Activated T-cell treated with anti-CD3 and anti-CD28 coated beads, Interleukin-2, amount 50 U/mL, for 4 hours (primary cell): Measurements from ENCODE around the gene APOE. TPM values are rescaled to one million over a fixed set of nuclear protein-coding genes. Genes with fewer than 3 reads are reported as not detected.

Experiments used
- ATAC-seq, 2 donors: fragments of 200-7000 bp; cut with Tn5 transposase; one replicate each; pipeline ENCODE4 v1.10.0; 2021
- DNase-seq: peaks from one replicate; pipeline ENCODE4 v3.0.0-alpha.2; 2020
- H3K27me3 Mint-ChIP-seq: one replicate; pipeline ENCODE4 v1.8.0; 2021; ENCODE audit warnings: low read depth, mixed read lengths
- H3K36me3 Mint-ChIP-seq: one replicate; pipeline ENCODE4 v1.8.0; 2022; ENCODE audit warnings: mixed read lengths; ENCODE audit not compliant: insufficient read depth
- H3K4me1 Mint-ChIP-seq: one replicate; pipeline ENCODE4 v1.8.0; 2021; ENCODE audit warnings: low read depth, mixed read lengths
- H3K4me3 Mint-ChIP-seq: one replicate; pipeline ENCODE4 v1.8.0; 2021; ENCODE audit warnings: mild to moderate bottlenecking, moderate library complexity, mixed read lengths
- H3K9me3 Mint-ChIP-seq: one replicate; pipeline ENCODE4 v1.8.0; 2021; ENCODE audit warnings: mixed read lengths
- total RNA-seq, 3 donors: library from RNA; stranded (reverse); gene quantifications; one replicate each; pipeline ENCODE4 v1.2.1, GENCODE V29; 2021

APOE gene
- total RNA-seq, 3 donors from 2014 or later: 4.3 to 5.0 (median 4.9) TPM

DNA sequence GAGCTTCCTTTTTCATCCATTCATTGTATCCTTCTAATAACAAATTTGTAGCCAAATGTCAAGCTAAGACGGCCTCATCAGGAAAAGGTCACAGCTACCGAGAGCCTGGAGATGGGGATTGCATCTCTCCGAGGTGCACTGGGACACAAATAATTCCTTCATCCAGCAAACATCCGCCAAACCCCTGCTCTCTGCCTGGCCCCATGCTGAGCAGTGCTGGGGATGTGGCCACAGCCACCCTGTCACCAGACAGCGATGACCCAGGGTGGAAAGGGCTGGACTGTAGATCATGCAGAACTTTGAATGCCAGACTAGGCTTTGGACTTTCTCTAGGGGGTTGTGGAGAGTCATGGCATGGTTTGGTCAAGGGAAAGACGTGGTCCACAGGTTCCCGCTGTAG lies 12.7 kb upstream of the APOE start:
- peaks cover 28% of the 10 kb centered on the region for H3K4me1 Mint-ChIP-seq
- DNase-seq (no peak), ATAC-seq (no peak)
- H3K4me3 Mint-ChIP-seq: peak overlapping the region; percentile 94
- no peaks in the 10 kb centered on the region for H3K27me3 Mint-ChIP-seq
- peaks cover 41% of the 10 kb centered on the region for H3K36me3 Mint-ChIP-seq
- no peaks in the 10 kb centered on the region for H3K9me3 Mint-ChIP-seq

DNA sequence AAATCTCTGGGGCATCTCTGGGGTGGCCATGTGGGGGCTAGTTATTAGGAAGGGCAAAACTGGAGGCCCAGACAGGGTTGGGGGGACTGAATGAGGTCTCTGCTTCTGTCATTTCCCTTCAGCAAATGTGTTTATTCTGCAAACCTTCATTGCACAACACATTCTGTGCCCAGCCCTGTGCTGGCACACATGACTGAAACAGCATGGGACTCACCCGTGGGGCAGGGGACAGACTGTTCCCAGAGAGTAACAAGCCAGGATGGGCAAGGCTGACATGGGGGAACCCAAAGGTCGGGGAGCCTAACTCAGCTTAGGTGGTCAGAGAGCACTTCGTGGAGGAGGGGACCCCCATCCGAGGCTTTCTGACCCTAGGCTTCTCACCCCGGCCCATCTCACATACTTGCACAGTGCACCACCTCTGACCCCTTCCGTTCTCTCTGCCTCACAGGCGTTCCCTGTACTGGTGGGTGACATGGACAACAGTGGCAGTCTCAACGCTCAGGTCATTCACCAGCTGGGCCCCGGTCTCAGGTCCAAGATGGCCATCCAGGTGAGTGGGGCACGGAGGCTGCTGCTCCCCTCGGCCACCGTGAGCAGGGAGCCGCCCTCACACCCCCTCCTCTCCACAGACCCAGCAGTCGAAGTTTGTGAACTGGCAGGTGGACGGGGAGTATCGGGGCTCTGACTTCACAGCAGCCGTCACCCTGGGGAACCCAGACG lies 12.1 kb upstream of the APOE start:
- H3K36me3 Mint-ChIP-seq: peaks cover 45% of the 10 kb centered on the region
- no peaks in the 10 kb centered on the region for H3K9me3 Mint-ChIP-seq
- H3K27me3 Mint-ChIP-seq: no peaks in the 10 kb centered on the region
- peak overlapping the region; percentile 94 for H3K4me3 Mint-ChIP-seq
- DNase-seq (no peak), ATAC-seq (no peak)
- H3K4me1 Mint-ChIP-seq: peaks cover 28% of the 10 kb centered on the region

DNA sequence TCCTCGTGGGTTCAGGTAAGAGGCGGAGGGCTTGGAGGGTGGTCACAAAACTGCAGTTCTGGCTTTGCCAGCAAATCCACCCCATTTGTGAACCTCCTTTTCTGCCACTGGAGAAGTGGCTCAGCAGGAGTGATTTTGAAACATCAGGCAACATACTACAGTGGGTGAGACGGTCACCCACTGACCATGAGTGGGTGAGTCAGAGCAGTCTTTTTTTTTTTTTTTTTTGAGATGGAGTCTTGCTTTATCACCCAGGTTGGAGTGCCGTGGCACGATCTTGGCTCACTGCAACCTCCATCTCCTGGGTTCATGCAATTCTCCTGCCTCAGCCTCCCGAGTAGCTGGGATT lies 11.6 kb upstream of the APOE start:
- peaks cover 27% of the 10 kb centered on the region for H3K4me1 Mint-ChIP-seq
- no peaks in the 10 kb centered on the region for H3K9me3 Mint-ChIP-seq
- H3K4me3 Mint-ChIP-seq: no peak overlapping the region
- DNase-seq (no peak), ATAC-seq (no peak)
- peaks cover 45% of the 10 kb centered on the region for H3K36me3 Mint-ChIP-seq
- H3K27me3 Mint-ChIP-seq: no peaks in the 10 kb centered on the region

DNA sequence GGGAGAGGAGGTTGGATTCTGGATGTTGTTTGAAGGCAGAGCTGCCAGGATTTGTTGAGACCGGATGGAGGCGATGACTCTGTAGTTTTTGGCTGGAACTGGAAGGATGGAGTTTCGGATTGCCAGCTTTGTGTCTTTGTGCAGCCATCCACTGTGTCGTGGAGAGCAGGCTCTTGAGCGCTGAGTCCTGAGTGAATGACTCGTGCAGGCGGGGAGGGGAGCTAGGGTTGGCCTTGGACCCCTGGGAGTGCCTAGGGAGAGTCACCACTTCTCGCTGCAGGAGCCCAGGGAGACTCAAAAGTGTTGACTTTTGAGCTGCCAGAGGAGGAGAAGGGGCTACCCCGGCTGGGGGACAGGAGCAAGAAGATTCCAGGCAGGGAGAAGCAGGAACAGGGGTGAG lies 10.7 kb upstream of the APOE start:
- ATAC-seq: no peak
- no peak overlapping the region for H3K4me3 Mint-ChIP-seq
- no peaks in the 10 kb centered on the region for H3K27me3 Mint-ChIP-seq
- H3K36me3 Mint-ChIP-seq: peaks cover 45% of the 10 kb centered on the region
- no peaks in the 10 kb centered on the region for H3K9me3 Mint-ChIP-seq
- no peak for DNase-seq
- peaks cover 25% of the 10 kb centered on the region for H3K4me1 Mint-ChIP-seq

- no peaks in the 10 kb centered on the region for H3K27me3 Mint-ChIP-seq
- H3K9me3 Mint-ChIP-seq: no peaks in the 10 kb centered on the region
- peaks cover 44% of the 10 kb centered on the region for H3K36me3 Mint-ChIP-seq
- H3K4me3 Mint-ChIP-seq: no peak overlapping the region
- peaks cover 8% of the 10 kb centered on the region for H3K4me1 Mint-ChIP-seq
- no peak for DNase-seq
- no peak for ATAC-seq
Measured at GRCh38 chr19:44897835-44898234, 7.8 kb upstream of the APOE start.

- peaks cover 2% of the 10 kb centered on the region for H3K4me1 Mint-ChIP-seq
- H3K9me3 Mint-ChIP-seq: no peaks in the 10 kb centered on the region
- H3K27me3 Mint-ChIP-seq: peaks cover 6% of the 10 kb centered on the region
- peaks cover 28% of the 10 kb centered on the region for H3K36me3 Mint-ChIP-seq
- DNase-seq (no peak), ATAC-seq (no peak)
- no peak overlapping the region for H3K4me3 Mint-ChIP-seq
Measured at GRCh38 chr19:44900328-44901244, 5.0 kb upstream of the APOE start.

GRCh38 chr19:44903216-44903601 lies 2.4 kb upstream of the APOE start:
- H3K4me3 Mint-ChIP-seq: no peak overlapping the region
- ATAC-seq: no peak

GRCh38 chr19:44903602-44904425 lies 1.8 kb upstream of the APOE start:
- peak; percentile 48 to 54 for ATAC-seq
- H3K27me3 Mint-ChIP-seq: peaks cover 25% of the 10 kb centered on the region

More at GRCh38 chr19:44903216-44903601, 2.4 kb upstream of the APOE start:
- H3K4me1 Mint-ChIP-seq: peaks cover 10% of the 10 kb centered on the region
- H3K9me3 Mint-ChIP-seq: no peaks in the 10 kb centered on the region
- no peak for DNase-seq
- peaks cover 25% of the 10 kb centered on the region for H3K27me3 Mint-ChIP-seq
- peaks cover 13% of the 10 kb centered on the region for H3K36me3 Mint-ChIP-seq

DNA sequence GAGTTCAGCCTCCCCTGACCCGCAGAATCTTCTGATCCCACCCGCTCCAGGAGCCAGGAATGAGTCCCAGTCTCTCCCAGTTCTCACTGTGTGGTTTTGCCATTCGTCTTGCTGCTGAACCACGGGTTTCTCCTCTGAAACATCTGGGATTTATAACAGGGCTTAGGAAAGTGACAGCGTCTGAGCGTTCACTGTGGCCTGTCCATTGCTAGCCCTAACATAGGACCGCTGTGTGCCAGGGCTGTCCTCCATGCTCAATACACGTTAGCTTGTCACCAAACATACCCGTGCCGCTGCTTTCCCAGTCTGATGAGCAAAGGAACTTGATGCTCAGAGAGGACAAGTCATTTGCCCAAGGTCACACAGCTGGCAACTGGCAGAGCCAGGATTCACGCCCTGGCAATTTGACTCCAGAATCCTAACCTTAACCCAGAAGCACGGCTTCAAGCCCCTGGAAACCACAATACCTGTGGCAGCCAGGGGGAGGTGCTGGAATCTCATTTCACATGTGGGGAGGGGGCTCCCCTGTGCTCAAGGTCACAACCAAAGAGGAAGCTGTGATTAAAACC lies 1.1 kb upstream of the APOE start:
- no peaks in the 10 kb centered on the region for H3K9me3 Mint-ChIP-seq
- DNase-seq (no peak), ATAC-seq (no peak)
- H3K36me3 Mint-ChIP-seq: peaks cover 12% of the 10 kb centered on the region
- no peak overlapping the region for H3K4me3 Mint-ChIP-seq
- peaks cover 28% of the 10 kb centered on the region for H3K27me3 Mint-ChIP-seq
- peaks cover 10% of the 10 kb centered on the region for H3K4me1 Mint-ChIP-seq

More at GRCh38 chr19:44903602-44904425, 1.8 kb upstream of the APOE start:
- Mint-ChIP-seq H3K4me3 (no peak overlapping the region), H3K9me3 (no peaks in the 10 kb centered on the region), H3K4me1 (peaks cover 10% of the 10 kb centered on the region), H3K36me3 (peaks cover 12% of the 10 kb centered on the region)
- peak; percentile 74 for DNase-seq

GRCh38 chr19:44907613-44908012 lies 2.0 kb downstream of the APOE start:
- DNase-seq (no peak), ATAC-seq (no peak)
- H3K9me3 Mint-ChIP-seq: no peaks in the 10 kb centered on the region
- peaks cover 10% of the 10 kb centered on the region for H3K4me1 Mint-ChIP-seq
- H3K36me3 Mint-ChIP-seq: peaks cover 5% of the 10 kb centered on the region
- H3K4me3 Mint-ChIP-seq: no peak overlapping the region
- H3K27me3 Mint-ChIP-seq: peaks cover 39% of the 10 kb centered on the region

GRCh38 chr19:44908074-44908835 lies 2.7 kb downstream of the APOE start:
- no peaks in the 10 kb centered on the region for H3K9me3 Mint-ChIP-seq
- H3K36me3 Mint-ChIP-seq: peaks cover 2% of the 10 kb centered on the region
- no peak for DNase-seq
- ATAC-seq: no peak
- peaks cover 10% of the 10 kb centered on the region for H3K4me1 Mint-ChIP-seq
- H3K4me3 Mint-ChIP-seq: no peak overlapping the region
- H3K27me3 Mint-ChIP-seq: peaks cover 44% of the 10 kb centered on the region

- H3K9me3 Mint-ChIP-seq: no peaks in the 10 kb centered on the region
- peaks cover 7% of the 10 kb centered on the region for H3K4me1 Mint-ChIP-seq
- ATAC-seq: no peak
- no peak overlapping the region for H3K4me3 Mint-ChIP-seq
- no peaks in the 10 kb centered on the region for H3K36me3 Mint-ChIP-seq
- peaks cover 50% of the 10 kb centered on the region for H3K27me3 Mint-ChIP-seq
- DNase-seq: no peak
Measured at GRCh38 chr19:44908836-44909261, 3.3 kb downstream of the APOE start.

DNA sequence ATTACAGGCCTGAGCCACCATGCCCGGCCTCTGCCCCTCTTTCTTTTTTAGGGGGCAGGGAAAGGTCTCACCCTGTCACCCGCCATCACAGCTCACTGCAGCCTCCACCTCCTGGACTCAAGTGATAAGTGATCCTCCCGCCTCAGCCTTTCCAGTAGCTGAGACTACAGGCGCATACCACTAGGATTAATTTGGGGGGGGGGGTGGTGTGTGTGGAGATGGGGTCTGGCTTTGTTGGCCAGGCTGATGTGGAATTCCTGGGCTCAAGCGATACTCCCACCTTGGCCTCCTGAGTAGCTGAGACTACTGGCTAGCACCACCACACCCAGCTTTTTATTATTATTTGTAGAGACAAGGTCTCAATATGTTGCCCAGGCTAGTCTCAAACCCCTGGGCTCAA lies 4.2 kb downstream of the APOE start:
- no peaks in the 10 kb centered on the region for H3K9me3 Mint-ChIP-seq
- H3K4me1 Mint-ChIP-seq: peaks cover 11% of the 10 kb centered on the region
- no peak for DNase-seq
- peaks cover 58% of the 10 kb centered on the region for H3K27me3 Mint-ChIP-seq
- no peaks in the 10 kb centered on the region for H3K36me3 Mint-ChIP-seq
- H3K4me3 Mint-ChIP-seq: no peak overlapping the region
- ATAC-seq: no peak
